ENCODE results near the gene TECPR2. TPM values are rescaled to one million over a fixed set of nuclear protein-coding genes. Genes with fewer than 3 reads are reported as not detected.

TECPR2 gene
- total and polyA plus RNA-seq, 4 donors = 5.6 to 30.3 (median 19.5) TPM

DNA sequence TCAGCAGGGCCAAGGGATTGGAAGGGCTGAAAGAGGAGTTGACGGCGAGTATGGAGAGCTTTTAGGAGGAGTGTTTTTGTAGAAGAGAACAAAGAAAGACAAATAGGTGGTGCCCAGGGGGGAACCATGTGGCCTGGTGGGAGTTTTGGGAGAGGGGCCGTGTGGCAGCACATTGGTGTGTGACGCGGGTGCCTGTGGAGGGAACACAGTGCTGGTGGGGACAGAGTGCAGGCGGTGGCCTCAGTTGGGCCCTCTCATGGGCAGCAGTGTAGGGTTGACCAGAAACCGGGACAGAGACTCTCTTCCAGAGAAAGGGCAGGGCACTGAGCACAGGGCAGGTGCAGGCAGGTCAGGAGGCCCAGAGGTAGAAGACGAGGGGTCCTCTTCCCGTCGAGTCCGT, 56.5 kb downstream of the TECPR2 start:
- ATAC-seq (ENCODE audit: insufficient read depth, low FRiP score) (no peak), DNase-seq (no peak)
- Histone ChIP-seq H3K9me3 (ENCODE audit: control insufficient read depth in 4 of 4, insufficient read depth in 3 of 4, low read length in 3 of 4) (no peaks in the 10 kb centered on the region), H3K27ac (ENCODE audit: low read depth in 1 of 2, low read length in 1 of 2) (no peak overlapping the region), H3K9ac (ENCODE audit: insufficient read depth in 1 of 2, low read length in 2 of 2) (no peak overlapping the region), H3K27me3 (ENCODE audit: control insufficient read depth in 3 of 3, insufficient read depth in 3 of 3, low read length in 2 of 3) (no peaks in the 10 kb centered on the region), H3K4me3 (no peak overlapping the region), H3K4me1 (ENCODE audit: control insufficient read depth in 5 of 5, insufficient read depth in 5 of 5, low read length in 5 of 5) (peaks cover 0 to 6% (median 0%) of the 10 kb centered on the region in 5 donors), H3K36me3 (ENCODE audit: control insufficient read depth in 4 of 4, insufficient read depth in 4 of 4, low read length in 4 of 4) (peaks cover 7 to 21% (median 16%) of the 10 kb centered on the region in 4 donors)
- 96% methylated on average over 11 of the region's 11 CpGs for WGBS, 2 donors
- TF ChIP-seq, protein P1, sequence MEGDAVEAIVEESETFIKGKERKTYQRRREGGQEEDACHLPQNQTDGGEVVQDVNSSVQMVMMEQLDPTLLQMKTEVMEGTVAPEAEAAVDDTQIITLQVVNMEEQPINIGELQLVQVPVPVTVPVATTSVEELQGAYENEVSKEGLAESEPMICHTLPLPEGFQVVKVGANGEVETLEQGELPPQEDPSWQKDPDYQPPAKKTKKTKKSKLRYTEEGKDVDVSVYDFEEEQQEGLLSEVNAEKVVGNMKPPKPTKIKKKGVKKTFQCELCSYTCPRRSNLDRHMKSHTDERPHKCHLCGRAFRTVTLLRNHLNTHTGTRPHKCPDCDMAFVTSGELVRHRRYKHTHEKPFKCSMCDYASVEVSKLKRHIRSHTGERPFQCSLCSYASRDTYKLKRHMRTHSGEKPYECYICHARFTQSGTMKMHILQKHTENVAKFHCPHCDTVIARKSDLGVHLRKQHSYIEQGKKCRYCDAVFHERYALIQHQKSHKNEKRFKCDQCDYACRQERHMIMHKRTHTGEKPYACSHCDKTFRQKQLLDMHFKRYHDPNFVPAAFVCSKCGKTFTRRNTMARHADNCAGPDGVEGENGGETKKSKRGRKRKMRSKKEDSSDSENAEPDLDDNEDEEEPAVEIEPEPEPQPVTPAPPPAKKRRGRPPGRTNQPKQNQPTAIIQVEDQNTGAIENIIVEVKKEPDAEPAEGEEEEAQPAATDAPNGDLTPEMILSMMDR (IDR thresholded peaks at IDR 0.05; ENCODE audit: control extremely low read depth, extremely low read depth) = no peak

DNA sequence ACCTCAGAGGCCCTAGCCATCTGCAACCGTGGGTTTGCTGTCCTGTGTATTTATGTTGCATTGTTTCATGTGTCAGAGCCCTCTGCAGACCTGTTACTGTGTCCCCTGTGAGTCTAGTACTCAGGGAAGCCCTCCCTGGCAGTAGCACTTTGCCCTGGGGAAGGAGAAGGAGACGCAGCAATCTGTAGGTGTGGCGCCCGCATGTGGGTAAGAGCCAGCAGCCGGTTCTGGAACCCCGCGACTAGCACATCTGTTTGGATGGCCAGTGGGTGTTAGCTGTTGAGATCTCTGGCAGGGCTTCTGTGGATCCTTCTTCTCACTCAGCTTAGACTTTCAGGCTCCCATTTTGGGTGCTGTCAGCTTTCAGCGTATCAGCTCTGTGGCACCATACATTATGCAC, 57.0 kb downstream of the TECPR2 start:
- no peak overlapping the region for H3K27ac ChIP-seq (ENCODE audit: low read depth in 1 of 2, low read length in 1 of 2)
- TF ChIP-seq, protein P1 (IDR thresholded peaks at IDR 0.05; ENCODE audit: control extremely low read depth, extremely low read depth) = no peak
- H3K36me3 ChIP-seq (ENCODE audit: control insufficient read depth in 4 of 4, insufficient read depth in 4 of 4, low read length in 4 of 4) = peaks cover 7 to 18% (median 12%) of the 10 kb centered on the region in 4 donors
- ATAC-seq (ENCODE audit: insufficient read depth, low FRiP score) (no peak), DNase-seq (no peak)
- H3K9ac ChIP-seq (ENCODE audit: insufficient read depth in 1 of 2, low read length in 2 of 2) = no peak overlapping the region
- no peaks in the 10 kb centered on the region for H3K27me3 ChIP-seq (ENCODE audit: control insufficient read depth in 3 of 3, insufficient read depth in 3 of 3, low read length in 2 of 3)
- no peak overlapping the region for H3K4me3 ChIP-seq
- H3K4me1 ChIP-seq (ENCODE audit: control insufficient read depth in 5 of 5, insufficient read depth in 5 of 5, low read length in 5 of 5) = peaks cover 0 to 6% (median 0%) of the 10 kb centered on the region in 5 donors
- WGBS, 2 donors = 94 to 95% methylated on average over 8 of the region's 8 CpGs
- H3K9me3 ChIP-seq (ENCODE audit: control insufficient read depth in 4 of 4, insufficient read depth in 3 of 4, low read length in 3 of 4) = no peaks in the 10 kb centered on the region

DNA sequence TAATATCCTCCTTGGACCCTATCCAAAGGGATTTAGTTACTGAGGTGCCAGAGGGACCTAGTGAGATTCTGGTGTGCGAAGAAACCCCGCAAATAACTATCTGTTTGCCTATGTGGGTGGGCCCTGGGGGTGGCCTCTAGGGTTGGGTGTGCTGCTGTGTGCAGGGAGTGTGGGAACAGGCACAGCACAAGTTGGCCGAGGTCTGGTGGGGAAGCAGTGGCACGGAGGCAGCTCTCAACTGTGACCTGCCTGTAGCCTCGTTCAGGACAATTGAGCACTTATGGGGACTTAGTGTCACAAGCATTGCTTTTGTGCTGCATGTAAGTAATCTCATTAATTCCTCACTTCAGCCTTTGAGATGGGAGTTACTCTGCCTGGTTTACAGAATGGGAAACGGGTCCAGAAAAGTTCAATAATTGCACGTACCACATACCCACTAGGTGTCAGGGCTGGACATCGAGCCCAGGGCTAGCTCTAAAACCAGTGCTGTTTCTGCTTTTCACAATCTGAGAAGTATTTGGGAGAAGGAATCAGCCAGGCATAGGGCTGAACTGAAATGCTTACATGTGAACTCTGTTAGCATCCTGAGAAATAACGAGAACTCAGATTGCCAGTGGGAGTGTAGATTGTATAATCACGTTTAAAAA, 58.8 kb downstream of the TECPR2 start:
- peaks cover 0 to 6% (median 0%) of the 10 kb centered on the region in 5 donors for H3K4me1 ChIP-seq (ENCODE audit: control insufficient read depth in 5 of 5, insufficient read depth in 5 of 5, low read length in 5 of 5)
- WGBS, 2 donors = 86 to 89% methylated on average over 10 of the region's 10 CpGs
- DNase-seq (no peak), ATAC-seq (ENCODE audit: insufficient read depth, low FRiP score) (no peak)
- no peak overlapping the region for H3K9ac ChIP-seq (ENCODE audit: insufficient read depth in 1 of 2, low read length in 2 of 2)
- no peaks in the 10 kb centered on the region for H3K9me3 ChIP-seq (ENCODE audit: control insufficient read depth in 4 of 4, insufficient read depth in 3 of 4, low read length in 3 of 4)
- TF ChIP-seq, protein P1 (IDR thresholded peaks at IDR 0.05; ENCODE audit: control extremely low read depth, extremely low read depth) = no peak
- H3K27ac ChIP-seq (ENCODE audit: low read depth in 1 of 2, low read length in 1 of 2) = no peak overlapping the region
- no peak overlapping the region for H3K4me3 ChIP-seq
- H3K36me3 ChIP-seq (ENCODE audit: control insufficient read depth in 4 of 4, insufficient read depth in 4 of 4, low read length in 4 of 4) = peaks cover 0 to 14% (median 9%) of the 10 kb centered on the region in 4 donors
- no peaks in the 10 kb centered on the region for H3K27me3 ChIP-seq (ENCODE audit: control insufficient read depth in 3 of 3, insufficient read depth in 3 of 3, low read length in 2 of 3)

Data from lung (tissue), 12 donors.